NCI-H524 treated with DMSO at 0.1 percent for 48 hours (cell line): ENCODE measurements around the gene ERMAP.
"Not testable (repeated sequence)": the region's sequence is repeated elsewhere in the genome, so short reads cannot be mapped to it uniquely, and the experiment has no call there.

Source experiments
- DNase-seq: peaks from one replicate; lab custom pipeline; 2025; lab: John Stamatoyannopoulos, UW

ERMAP gene

DNA sequence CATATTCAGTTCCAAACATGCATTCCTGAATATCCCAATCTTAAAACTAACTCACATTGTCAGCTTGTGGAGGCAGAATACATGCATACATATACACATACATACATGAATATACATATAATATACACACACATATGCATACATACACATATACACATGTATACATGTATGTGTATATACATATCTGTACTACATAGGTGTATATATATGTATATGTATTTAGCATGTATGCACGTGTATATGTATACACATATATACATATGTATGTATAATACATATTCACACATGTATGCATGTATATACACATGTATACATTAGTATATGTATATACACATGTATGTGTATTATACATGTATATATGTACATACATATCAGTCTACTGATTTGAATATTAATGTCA lies 28.3 kb downstream of the ERMAP start:
- DNase-seq = no peak

DNA sequence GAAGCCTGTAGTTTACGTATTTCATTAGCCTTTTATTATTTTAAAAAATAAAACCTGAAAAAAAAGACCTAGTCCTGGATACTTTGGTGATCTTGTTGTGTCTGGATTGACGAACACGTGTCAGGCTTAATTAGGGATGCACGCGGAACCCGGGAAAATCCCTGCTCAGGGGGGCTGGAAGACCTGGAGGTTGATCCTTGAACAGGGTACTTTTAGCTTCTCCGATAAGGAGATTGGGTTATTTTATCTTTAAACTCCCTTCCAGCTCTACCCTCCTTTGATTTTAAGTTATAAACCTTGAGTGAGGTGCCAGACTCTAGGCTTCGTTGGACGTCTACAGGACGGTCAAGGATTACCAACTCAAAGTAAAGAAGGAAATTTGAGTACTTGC lies 28.9 kb downstream of the ERMAP start:
- no peak for DNase-seq

GRCh38 chr1:42846257-42847110 lies 29.6 kb downstream of the ERMAP start, which contains the start of gene ZNF691:
TSS of gene ZNF691 (plus strand) at chr1:42846613. CDS start at chr1:42849659, 3,046 bp downstream.
- peak; percentile 90 for DNase-seq

DNA sequence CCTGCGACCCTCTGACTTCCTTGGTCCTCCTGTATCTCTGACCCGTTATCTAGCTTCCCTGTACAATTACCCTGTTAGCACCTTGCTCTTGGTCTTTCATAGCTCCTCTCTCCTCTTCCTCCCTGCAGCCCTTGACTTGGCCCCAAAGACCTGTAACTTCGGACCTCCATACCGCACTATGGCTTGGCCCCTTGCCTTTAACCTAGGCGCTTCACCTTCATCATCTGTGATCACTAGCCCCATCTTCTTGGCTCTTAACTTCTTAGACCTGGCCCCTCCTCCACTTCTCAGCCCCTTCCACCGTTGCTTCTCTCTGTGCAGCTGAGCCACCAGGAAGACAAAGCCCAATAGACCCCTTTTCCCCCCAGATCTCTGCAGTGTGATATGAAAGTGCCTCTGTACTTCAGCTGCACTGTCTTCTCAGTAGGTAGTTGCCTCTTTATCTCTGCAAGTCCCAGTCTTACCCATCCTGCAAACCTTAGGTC lies 30.2 kb downstream of the ERMAP start:
- DNase-seq = no peak

DNA sequence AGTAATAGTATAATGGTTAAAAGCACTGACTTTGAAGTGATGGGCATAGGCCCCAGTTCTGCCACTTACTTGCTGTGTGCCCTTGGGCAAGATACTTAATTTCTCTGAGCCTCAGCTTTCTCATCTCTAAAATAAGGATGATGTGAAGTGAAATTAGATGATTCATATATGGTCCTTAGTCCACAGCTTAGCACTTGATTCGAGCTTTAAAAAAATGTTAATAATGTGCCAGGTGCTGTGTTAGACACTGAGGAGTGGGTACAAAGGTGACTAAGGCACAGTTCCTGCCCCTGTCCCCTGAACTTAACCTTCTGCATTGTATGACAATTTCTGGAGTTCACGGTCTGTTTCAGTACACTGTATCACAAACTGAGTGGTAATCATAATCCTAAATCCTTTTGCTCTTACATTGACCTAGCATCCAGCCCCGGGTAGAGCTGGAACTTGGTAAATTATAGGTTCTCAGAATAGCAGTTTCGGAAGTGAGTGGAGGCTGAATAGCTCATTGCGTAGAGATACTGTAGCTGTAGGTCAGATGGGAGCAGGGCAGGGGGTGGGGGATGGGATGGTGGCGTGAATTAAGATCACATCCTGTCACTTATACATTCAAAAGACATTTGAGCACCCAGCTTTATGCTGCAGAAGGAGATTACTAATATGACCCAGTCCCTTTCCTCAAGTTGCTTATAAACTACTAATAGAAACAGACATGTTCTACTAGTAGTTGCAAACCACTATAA lies 31.0 kb downstream of the ERMAP start:
- no peak for DNase-seq

GRCh38 chr1:42848823-42849537 lies 32.1 kb downstream of the ERMAP start:
- no peak for DNase-seq

GRCh38 chr1:42849944-42850343 lies 33.0 kb downstream of the ERMAP start:
- DNase-seq = no peak

GRCh38 chr1:42851420-42851819 lies 34.5 kb downstream of the ERMAP start:
- DNase-seq = no peak

- DNase-seq = no peak
Observed at GRCh38 chr1:42851960-42852607, 35.2 kb downstream of the ERMAP start.

DNA sequence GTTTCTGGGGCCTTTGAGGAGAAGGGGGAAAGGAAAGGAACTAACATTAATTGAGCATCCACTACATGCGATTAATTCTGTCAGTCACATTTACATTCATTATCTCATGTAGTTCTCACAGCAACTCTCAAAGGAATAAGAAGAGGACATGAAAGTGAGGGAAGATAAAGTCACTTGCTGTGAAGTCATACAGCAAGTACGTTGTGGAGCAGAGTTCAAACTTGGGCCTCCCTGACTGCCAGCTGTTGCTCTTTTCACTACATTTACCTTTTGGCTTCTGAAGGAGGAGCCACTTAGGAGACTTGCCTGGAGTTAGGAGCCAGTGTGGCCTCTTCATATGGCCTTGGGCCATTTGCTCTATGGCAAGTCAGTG lies 35.7 kb downstream of the ERMAP start:
- no peak for DNase-seq

- DNase-seq = no peak
Observed at GRCh38 chr1:42853116-42853884, 36.4 kb downstream of the ERMAP start.

- not testable (repeated sequence) for DNase-seq
Observed at GRCh38 chr1:42856554-42856953, 39.6 kb downstream of the ERMAP start.

GRCh38 chr1:42859366-42859765 lies 42.4 kb downstream of the ERMAP start:
- DNase-seq = not testable (repeated sequence)

GRCh38 chr1:42860339-42861013 lies 43.6 kb downstream of the ERMAP start:
- no peak for DNase-seq

GRCh38 chr1:42861014-42861399 lies 44.1 kb downstream of the ERMAP start:
- no peak for DNase-seq

GRCh38 chr1:42866549-42866948 lies 49.6 kb downstream of the ERMAP start:
- DNase-seq = no peak

- not testable (repeated sequence) for DNase-seq
Observed at GRCh38 chr1:42868466-42868865, 51.5 kb downstream of the ERMAP start.

DNA sequence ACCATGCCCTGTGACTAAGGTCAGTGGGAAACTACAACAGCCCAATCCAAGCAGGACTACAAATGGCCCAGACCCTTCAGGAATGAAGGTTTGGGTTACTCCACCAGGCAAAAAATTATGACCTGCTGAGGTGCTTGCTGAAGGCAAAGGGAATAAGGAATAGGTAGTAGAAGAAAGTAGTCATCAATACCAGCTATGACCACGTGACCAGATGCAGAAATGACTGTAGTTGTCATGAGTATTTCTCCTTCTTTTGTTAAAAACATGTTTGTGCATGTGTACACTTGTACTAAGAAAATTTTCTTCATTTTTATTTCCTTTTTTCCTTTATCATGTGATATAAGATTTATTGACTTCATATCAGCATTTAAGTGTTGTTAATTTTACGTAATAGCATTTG lies 52.3 kb downstream of the ERMAP start:
- not testable (repeated sequence) for DNase-seq

DNA sequence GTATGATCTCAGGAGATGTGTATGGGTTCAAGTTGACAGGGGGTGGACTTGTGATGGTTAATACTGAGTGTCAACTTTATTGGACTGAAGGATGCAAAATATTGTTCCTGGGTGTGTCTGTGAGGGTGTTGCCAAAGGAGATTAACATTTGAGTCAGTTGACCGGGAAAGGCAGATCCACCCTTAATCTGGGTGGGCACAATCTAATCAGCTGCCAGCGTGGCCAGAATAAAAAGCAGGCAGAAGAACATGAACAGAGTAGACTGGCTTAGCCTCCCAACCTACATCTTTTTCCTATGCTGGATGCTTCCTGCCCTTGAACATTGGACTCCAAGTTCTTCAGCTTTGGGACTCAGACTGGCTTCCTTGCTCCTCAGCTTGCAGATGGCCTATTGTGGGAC lies 52.8 kb downstream of the ERMAP start:
- DNase-seq = not testable (repeated sequence)

DNA sequence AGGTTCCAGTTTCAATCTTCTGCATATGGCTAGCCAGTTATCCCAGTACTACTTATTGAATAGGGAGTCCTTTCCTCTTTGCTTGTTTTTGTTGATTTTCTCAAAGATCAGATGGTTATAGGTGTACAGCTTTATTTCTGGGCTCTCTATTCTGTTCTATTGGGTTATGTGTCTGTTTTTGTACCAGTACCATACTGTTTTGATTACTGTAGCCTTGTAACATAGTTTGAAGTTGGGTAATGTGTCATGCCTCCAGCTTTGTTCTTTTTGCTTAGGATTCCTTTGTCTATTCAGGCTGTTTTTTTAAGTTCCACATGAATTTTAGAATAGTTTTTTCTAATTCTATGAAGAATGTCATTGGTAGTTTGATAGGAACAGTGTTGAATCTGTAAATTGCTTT lies 56.2 kb downstream of the ERMAP start:
- DNase-seq = not testable (repeated sequence)

DNA sequence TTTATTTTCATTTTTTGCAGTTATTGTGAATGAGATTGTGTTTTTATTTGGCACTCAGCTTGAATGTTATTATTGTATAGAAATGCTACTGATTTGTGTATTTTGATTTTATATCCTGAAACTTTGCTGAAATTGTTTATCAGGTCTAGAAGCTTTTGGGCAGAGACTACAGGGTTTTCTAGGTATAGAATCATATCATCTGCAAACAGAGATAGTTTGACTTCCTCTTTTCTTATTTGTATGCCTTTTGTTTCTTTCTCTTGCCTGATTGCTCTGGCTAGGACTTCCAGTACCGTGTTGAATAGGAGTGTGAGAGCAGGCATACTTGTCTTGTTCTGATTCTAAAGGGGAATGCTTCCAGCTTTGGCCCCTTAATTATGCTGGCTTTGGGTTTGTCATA lies 56.7 kb downstream of the ERMAP start:
- no peak for DNase-seq
